SK-N-MC (cell line): ENCODE measurements around the gene CALML3.
"Not testable (repeated sequence)": the region's sequence is repeated elsewhere in the genome, so short reads cannot be mapped to it uniquely, and the experiment has no call there.

ENCODE experiments used
- DNase-seq: peaks from one replicate; pipeline ENCODE4 v3.0.0-alpha.2; 2011; ENCODE audit warnings: low read depth, low spot score
- H3K27ac ChIP-seq: fragments of 200-600 bp; sonication (generic); 2 replicates; pipeline ENCODE4 v1.5.1; 2016; ENCODE audit warnings: mixed run types
- H3K36me3 ChIP-seq: fragments of 200-600 bp; sonication (generic); 2 replicates; pipeline ENCODE4 v1.6.1; 2017; ENCODE audit warnings: antibody characterized with exemption, low read length, mixed read lengths; ENCODE audit not compliant: insufficient read depth
- H3K4me3 ChIP-seq: fragments of 200-600 bp; sonication (generic); 2 replicates; pipeline ENCODE4 v1.5.1; 2016
- H3K9ac ChIP-seq: fragments of 200-600 bp; sonication (generic); 2 replicates; pipeline ENCODE4 v1.8.0; 2017; ENCODE audit warnings: mixed run types, mixed read lengths; ENCODE audit not compliant: insufficient read length
- H3K9me3 ChIP-seq: fragments of 200-600 bp; sonication (generic); 2 replicates; pipeline ENCODE4 v1.6.1; 2017; ENCODE audit warnings: low read depth, mild to moderate bottlenecking, antibody characterized with exemption, low read length, moderate library complexity, mixed read lengths
- EZH2 ChIP-seq: fragments of 200-600 bp; sonication (generic); IDR thresholded peaks from one replicate; pipeline ENCODE4 v1.6.1; 2017; ENCODE audit warnings: antibody characterized with exemption
- FOXP2 ChIP-seq: optimal IDR thresholded peaks from 2 replicates; pipeline ENCODE3; 2011; ENCODE audit warnings: mild to moderate bottlenecking, moderate library complexity; ENCODE audit not compliant: insufficient read depth; ENCODE audit errors: extremely low read length, control extremely low read depth
- POLR2AphosphoS5 ChIP-seq: IDR thresholded peaks from 2 replicates; pipeline ENCODE4 v1.6.1; 2012; ENCODE audit warnings: mild to moderate bottlenecking, low read depth, low read length, borderline replicate concordance

CALML3 gene

GRCh38 chr10:5524641-5525560 is at the start of gene CALML3:
Gene CALML3, plus strand, starts transcription at chr10:5524961. Its CDS starts 125 bp downstream, at chr10:5525086.
- no peak for DNase-seq
- H3K9me3 ChIP-seq = no peaks in the 10 kb centered on the region
- no peak within 1 kb of the TSS for H3K4me3 ChIP-seq
- TF ChIP-seq EZH2 = no peak
- no peak for TF ChIP-seq POLR2AphosphoS5
- no peak for TF ChIP-seq FOXP2
- no peak within 1 kb of the TSS for H3K27ac ChIP-seq
- no peaks in the 10 kb centered on the region for H3K36me3 ChIP-seq
- no peak within 1 kb of the TSS for H3K9ac ChIP-seq

- H3K4me3 ChIP-seq = not testable (repeated sequence)
Observed at GRCh38 chr10:5475088-5475487, 49.7 kb upstream of the CALML3 start.

GRCh38 chr10:5475974-5476807 is 48.6 kb upstream of the CALML3 start:
- not testable (repeated sequence) for H3K9me3 ChIP-seq, DNase-seq, H3K4me3 ChIP-seq, H3K36me3 ChIP-seq, H3K27ac ChIP-seq, H3K9ac ChIP-seq

More at GRCh38 chr10:5475088-5475487, 49.7 kb upstream of the CALML3 start:
- not testable (repeated sequence) for H3K9me3 ChIP-seq, H3K27ac ChIP-seq, H3K36me3 ChIP-seq, DNase-seq, H3K9ac ChIP-seq

GRCh38 chr10:5476918-5477525 is 47.7 kb upstream of the CALML3 start:
- H3K36me3 ChIP-seq = no peaks in the 10 kb centered on the region
- no peaks in the 10 kb centered on the region for H3K9me3 ChIP-seq
- no peak for TF ChIP-seq FOXP2
- H3K9ac ChIP-seq = no peak overlapping the region
- DNase-seq = no peak
- H3K27ac ChIP-seq = no peak overlapping the region
- H3K4me3 ChIP-seq = no peak overlapping the region

- DNase-seq = no peak
- H3K36me3 ChIP-seq = no peaks in the 10 kb centered on the region
- H3K9me3 ChIP-seq = no peaks in the 10 kb centered on the region
- no peak overlapping the region for H3K9ac ChIP-seq
- no peak overlapping the region for H3K27ac ChIP-seq
- H3K4me3 ChIP-seq = no peak overlapping the region
- TF ChIP-seq FOXP2 (no peak), EZH2 (no peak), POLR2AphosphoS5 (no peak)
Observed at GRCh38 chr10:5477948-5478693, 46.6 kb upstream of the CALML3 start.

- Histone ChIP-seq H3K9me3 (no peaks in the 10 kb centered on the region), H3K36me3 (no peaks in the 10 kb centered on the region), H3K4me3 (no peak overlapping the region), H3K27ac (no peak overlapping the region), H3K9ac (no peak overlapping the region)
- TF ChIP-seq POLR2AphosphoS5 = no peak
- TF ChIP-seq FOXP2 = no peak
- TF ChIP-seq EZH2 = no peak
- no peak for DNase-seq
Observed at GRCh38 chr10:5478694-5479305, 46.0 kb upstream of the CALML3 start.

- no peak for TF ChIP-seq POLR2AphosphoS5
- no peak for TF ChIP-seq FOXP2
- TF ChIP-seq EZH2 = no peak
- Histone ChIP-seq H3K9me3 (no peaks in the 10 kb centered on the region), H3K36me3 (no peaks in the 10 kb centered on the region), H3K4me3 (no peak overlapping the region), H3K27ac (no peak overlapping the region), H3K9ac (no peak overlapping the region)
- no peak for DNase-seq
Observed at GRCh38 chr10:5479481-5480161, 45.1 kb upstream of the CALML3 start.
